ENCODE results near the gene EN1. TPM values are rescaled to one million over a fixed set of nuclear protein-coding genes. Genes with fewer than 3 reads are reported as not detected.
A peak's percentile ranks its signal among the peaks of the same experiment; 100 is the strongest.

The EN1 gene
- polyA plus RNA-seq, 3 donors, result not detected

DNA sequence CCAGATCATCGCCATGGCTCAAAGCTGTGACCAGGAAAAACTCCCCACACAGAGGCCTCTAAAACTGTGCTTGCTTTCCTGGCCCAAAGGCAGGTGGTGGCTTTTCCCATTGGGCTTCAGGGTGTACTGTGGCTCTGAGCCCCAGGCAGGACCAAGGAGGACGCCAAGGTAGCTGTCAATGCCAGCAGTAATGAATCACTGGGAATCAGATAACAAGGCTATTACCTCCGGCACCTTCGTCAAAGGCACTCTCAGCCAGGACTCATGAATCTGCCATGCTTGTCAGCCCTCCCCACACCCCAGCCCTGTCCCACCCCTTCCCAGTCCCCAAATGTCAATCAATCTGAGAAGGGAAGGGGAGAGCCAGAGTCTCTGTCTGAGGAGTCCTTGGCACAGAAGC is 27.9 kb upstream of the EN1 start:
- H3K27ac Mint-ChIP-seq, result no peak overlapping the region

DNA sequence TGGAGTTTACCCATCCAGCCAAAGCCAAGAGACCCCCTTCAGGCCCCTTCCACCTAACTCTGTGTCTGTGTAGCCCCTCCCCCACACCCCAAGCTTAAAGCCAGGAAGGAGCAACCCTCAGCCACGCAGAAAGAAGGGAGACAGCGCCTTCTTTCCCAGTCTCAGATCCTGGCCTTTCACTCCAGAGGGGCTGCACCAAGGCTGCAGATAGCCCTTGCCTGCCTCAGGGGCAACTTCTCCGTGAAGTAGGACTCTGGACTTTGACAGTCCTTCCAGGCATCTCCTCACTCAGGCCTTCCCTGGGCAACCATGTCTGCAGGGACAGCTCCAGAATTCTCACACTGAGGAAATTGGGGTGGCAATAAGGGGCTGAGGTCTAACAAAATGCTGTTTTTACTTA is 26.9 kb upstream of the EN1 start:
- Histone ChIP-seq H3K79me2 (ENCODE audit: insufficient read depth, low read length) (no peaks in the 10 kb centered on the region), H3K4me3 (replicated peaks in 1 of 3; ENCODE audit: low read depth in 2 of 3, low read length in 3 of 3) (no peak overlapping the region), H4K20me1 (ENCODE audit: insufficient read depth, low read length) (no peaks in the 10 kb centered on the region), H2AFZ (ENCODE audit: insufficient read depth, low read depth, low read length, poor library complexity, severe bottlenecking) (no peak overlapping the region), H3K9ac (ENCODE audit: insufficient read depth, low read length, poor library complexity, severe bottlenecking) (no peak overlapping the region), H3K4me1 (ENCODE audit: control insufficient read depth in 1 of 2, insufficient read depth in 2 of 2, low read length in 2 of 2) (peaks cover 10 to 11% of the 10 kb centered on the region in 2 donors), H3K27ac (ENCODE audit: low read depth in 1 of 2, low read length in 2 of 2) (no peak overlapping the region), H3K27me3 (ENCODE audit: control insufficient read depth in 2 of 2, insufficient read depth in 2 of 2, low read length in 2 of 2) (peaks cover 46 to 48% of the 10 kb centered on the region in 2 donors), H3K9me3 (replicated peaks in 1 of 2; ENCODE audit: control insufficient read depth in 1 of 2, insufficient read depth in 1 of 2, low read length in 2 of 2) (no peaks in the 10 kb centered on the region), H3K4me2 (replicated peaks; ENCODE audit: extremely low read depth, low read length, poor library complexity, severe bottlenecking) (no peak overlapping the region), H3K36me3 (replicated peaks in 1 of 2; ENCODE audit: control insufficient read depth in 1 of 2, insufficient read depth in 2 of 2, low read length in 2 of 2) (no peaks in the 10 kb centered on the region)
- DNase-seq, result no peak
- WGBS (ENCODE audit: insufficient coverage), result 74% methylated on average over 2 of the region's 3 CpGs
- Mint-ChIP-seq H3K27me3 (ENCODE audit: low read depth in 3 of 3) (peaks cover 29 to 66% (median 33%) of the 10 kb centered on the region in 3 donors), H3K36me3 (no peaks in the 10 kb centered on the region), H3K9me3 (peaks cover 0 to 3% (median 0%) of the 10 kb centered on the region in 7 donors), H3K4me3 (peak overlapping the region in 1 of 2 donors; percentile 9), H3K4me1 (peaks cover 11% of the 10 kb centered on the region), H3K27ac (no peak overlapping the region)
- TF ChIP-seq, protein P1, sequence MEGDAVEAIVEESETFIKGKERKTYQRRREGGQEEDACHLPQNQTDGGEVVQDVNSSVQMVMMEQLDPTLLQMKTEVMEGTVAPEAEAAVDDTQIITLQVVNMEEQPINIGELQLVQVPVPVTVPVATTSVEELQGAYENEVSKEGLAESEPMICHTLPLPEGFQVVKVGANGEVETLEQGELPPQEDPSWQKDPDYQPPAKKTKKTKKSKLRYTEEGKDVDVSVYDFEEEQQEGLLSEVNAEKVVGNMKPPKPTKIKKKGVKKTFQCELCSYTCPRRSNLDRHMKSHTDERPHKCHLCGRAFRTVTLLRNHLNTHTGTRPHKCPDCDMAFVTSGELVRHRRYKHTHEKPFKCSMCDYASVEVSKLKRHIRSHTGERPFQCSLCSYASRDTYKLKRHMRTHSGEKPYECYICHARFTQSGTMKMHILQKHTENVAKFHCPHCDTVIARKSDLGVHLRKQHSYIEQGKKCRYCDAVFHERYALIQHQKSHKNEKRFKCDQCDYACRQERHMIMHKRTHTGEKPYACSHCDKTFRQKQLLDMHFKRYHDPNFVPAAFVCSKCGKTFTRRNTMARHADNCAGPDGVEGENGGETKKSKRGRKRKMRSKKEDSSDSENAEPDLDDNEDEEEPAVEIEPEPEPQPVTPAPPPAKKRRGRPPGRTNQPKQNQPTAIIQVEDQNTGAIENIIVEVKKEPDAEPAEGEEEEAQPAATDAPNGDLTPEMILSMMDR (IDR thresholded peaks at IDR 0.05), result no peak
- intact Hi-C loops (cut with micrococcal nuclease), result no loop called here

More for the DNA sequence above, 27.9 kb upstream of the EN1 start:
- Mint-ChIP-seq H3K4me1 (peaks cover 11% of the 10 kb centered on the region), H3K4me3 (peak overlapping the region in 1 of 2 donors; percentile 54), H3K9me3 (peaks cover 0 to 3% (median 0%) of the 10 kb centered on the region in 7 donors), H3K36me3 (no peaks in the 10 kb centered on the region), H3K27me3 (ENCODE audit: low read depth in 3 of 3) (peaks cover 32 to 59% (median 32%) of the 10 kb centered on the region in 3 donors)
- TF ChIP-seq, protein P1 (IDR thresholded peaks at IDR 0.05), result no peak
- Histone ChIP-seq H3K9ac (ENCODE audit: insufficient read depth, low read length, poor library complexity, severe bottlenecking) (no peak overlapping the region), H3K36me3 (replicated peaks in 1 of 2; ENCODE audit: control insufficient read depth in 1 of 2, insufficient read depth in 2 of 2, low read length in 2 of 2) (no peaks in the 10 kb centered on the region), H4K20me1 (ENCODE audit: insufficient read depth, low read length) (no peaks in the 10 kb centered on the region), H2AFZ (ENCODE audit: insufficient read depth, low read depth, low read length, poor library complexity, severe bottlenecking) (no peak overlapping the region), H3K4me3 (replicated peaks in 1 of 3; ENCODE audit: low read depth in 2 of 3, low read length in 3 of 3) (no peak overlapping the region), H3K9me3 (replicated peaks in 1 of 2; ENCODE audit: control insufficient read depth in 1 of 2, insufficient read depth in 1 of 2, low read length in 2 of 2) (no peaks in the 10 kb centered on the region), H3K4me1 (ENCODE audit: control insufficient read depth in 1 of 2, insufficient read depth in 2 of 2, low read length in 2 of 2) (peaks cover 10 to 11% of the 10 kb centered on the region in 2 donors), H3K27ac (ENCODE audit: low read depth in 1 of 2, low read length in 2 of 2) (no peak overlapping the region), H3K27me3 (ENCODE audit: control insufficient read depth in 2 of 2, insufficient read depth in 2 of 2, low read length in 2 of 2) (peaks cover 37 to 40% of the 10 kb centered on the region in 2 donors), H3K4me2 (replicated peaks; ENCODE audit: extremely low read depth, low read length, poor library complexity, severe bottlenecking) (no peak overlapping the region), H3K79me2 (ENCODE audit: insufficient read depth, low read length) (no peaks in the 10 kb centered on the region)
- WGBS (ENCODE audit: insufficient coverage), result 71% methylated on average over 2 of the region's 4 CpGs
- no peak for DNase-seq
- intact Hi-C loops (cut with micrococcal nuclease), result no loop called here

Data from CD14-positive monocyte (primary cell).